Adrenal gland (tissue), 19 donors: Measurements from ENCODE around the gene IER3IP1. TPM values are rescaled to one million over a fixed set of nuclear protein-coding genes. Genes with fewer than 3 reads are reported as not detected.

ENCODE experiments used
- DNase-seq, 7 donors: peaks; one replicate each; pipeline ENCODE4 v3.0.0-alpha.2; 2019 to 2020
- H3K27ac ChIP-seq, 5 donors: fragments of 200-600 bp; sonication (generic) in 4 of 5; 1 replicate in 3 of 5; 2 replicates in 2 of 5; pipeline versions ENCODE4 v1.5.1 to v1.8.0; 2016 to 2020; ENCODE audit warnings: mild to moderate bottlenecking in 1 of 5
- H3K27me3 ChIP-seq: fragments of 200-600 bp; 2 replicates; pipeline ENCODE4 v1.8.0; 2021
- H3K36me3 ChIP-seq, 2 donors: fragments of 200-600 bp; replicated peaks in 1 of 2; 1 replicate in 1 of 2; 2 replicates in 1 of 2; pipeline versions ENCODE4 v1.5.1 to v1.8.0; 2018 to 2022
- H3K4me1 ChIP-seq, 2 donors: fragments of 200-600 bp; replicated peaks in 1 of 2; 1 replicate in 1 of 2; 2 replicates in 1 of 2; pipeline versions ENCODE4 v1.5.1 to v1.8.0; 2018 to 2021
- H3K4me3 ChIP-seq, 4 donors: fragments of 200-600 bp; sonication (generic) in 3 of 4; one replicate each; pipeline ENCODE4 v1.5.1; 2016 to 2018
- H3K9me3 ChIP-seq, 3 donors: fragments of 200-600 bp; sonication (generic) in 1 of 3; replicated peaks in 1 of 3; 1 replicate in 2 of 3; 2 replicates in 1 of 3; pipeline versions ENCODE4 v1.5.1 to v1.8.0; 2016 to 2021
- CTCF ChIP-seq, 6 experiments: fragments of 450-650 bp in 4 of 6; fragments of 200-600 bp in 2 of 6; sonication (generic) in 1 of 6; IDR thresholded peaks; 1 replicate in 5 of 6; 2 replicates in 1 of 6; pipeline versions ENCODE4 v1.5.1 to v1.8.0; 2016 to 2021; ENCODE audit warnings: antibody characterized with exemption in 6 of 6, mild to moderate bottlenecking in 2 of 6, moderate library complexity in 1 of 6
- POLR2A ChIP-seq, 2 donors: fragments of 450-650 bp; IDR thresholded peaks; one replicate each; pipeline ENCODE4 v1.6.1; 2017; ENCODE audit warnings: antibody characterized with exemption in 2 of 2, mild to moderate bottlenecking in 2 of 2, moderate library complexity in 1 of 2
- WGBS, 4 donors: extraction: QIAGEN DNeasy Blood & Tissue Kit in 2 of 4; methylation state at CpG; one replicate each; pipeline versions ENCODE4 v1.1.5 to v1.1.7; 2013 to 2017; 5-methylcytosine and 5-hydroxymethylcytosine counted together
- intact Hi-C, 2 donors: fragments of 100-400 bp; cut with DNase I; formaldehyde crosslinking; loops; one replicate each; pipeline versions ENCODE4 v1.14.1 to v1.15.0; 2022 to 2023
- long read RNA-seq, 10 donors: library from polyadenylated mRNA in 3 of 10; unstranded in 2 of 10; stranded (forward) in 1 of 10; transcript quantifications; one replicate each; pipeline ENCODE4 v2.0.0 and lab custom pipeline, GENCODE V29; 2021 to 2026
- polyA plus RNA-seq, 3 donors: library from polyadenylated mRNA; stranded (reverse); fragments of 200-250 nt in 2 of 3; fragments of 350-450 nt in 1 of 3; fragmentation: Illumina TruSeq in 1 of 3; extraction: RNeasy Lipid Tissue Mini Kit (QIAGEN cat#74804) in 1 of 3; gene quantifications; one replicate each; pipeline ENCODE4 v1.2.3, GENCODE V29; 2013 to 2014
- total RNA-seq, 9 donors: library from RNA; depleted of rRNA in 4 of 9; stranded (reverse); fragments of >200 nt in 4 of 9; fragments of 120-200 nt in 1 of 9; fragmentation: NEBNext Ultra II Directional in 1 of 9; extraction: Animal tissue kit (Norgen Biotek cat#: 25700) in 1 of 9; gene quantifications; one replicate each; pipeline versions ENCODE4 v1.1.0 to v1.2.4, GENCODE V29; 2013 to 2023
- donor health status: healthy with polysubstance abuse.
- donor health status: Bipolar disorder and iron deficiency.
- donor health status: DM: yes; HTN: yes; CAD: no.
- donor health status: DM: no; HTN: no; CAD: no.
- donor health status: DM: no; HTN: no; CAD: no.
- donor health status: DM: yes; HTN: yes; CAD: no.

Gene IER3IP1
- total RNA-seq = 10 to 100 TPM in 7 of 9 donors, 1 to 10 TPM in 2; 5.7 to 30.2 (median 12.4) TPM
- 10 to 100 TPM; 11.1 to 34.5 (median 13.6) TPM for polyA plus RNA-seq
- long read RNA-seq, donor 1, transcript IER3IP1-201 (3 exons, 3,689 nt) = major isoform, 108 of 139 reads
- long read RNA-seq, donor 1, partial matches to known transcripts = 30 of 139 reads
- long read RNA-seq, donor 1, other reads (novel, unspliced or antisense) = 0 of 139 reads
- long read RNA-seq, donor 2, transcript IER3IP1-201 (3 exons, 3,689 nt) = major isoform, 65 of 90 reads
- long read RNA-seq, donor 2, partial matches to known transcripts = 25 of 90 reads
- long read RNA-seq, donor 2, other reads (novel, unspliced or antisense) = 0 of 90 reads
- long read RNA-seq, donor 3, transcript IER3IP1-201 (3 exons, 3,689 nt) = major isoform, 53 of 68 reads
- long read RNA-seq, donor 3, partial matches to known transcripts = 13 of 68 reads
- long read RNA-seq, donor 3, other reads (novel, unspliced or antisense) = 0 of 68 reads
- long read RNA-seq, donor 4, transcript IER3IP1-201 (3 exons, 3,689 nt) = major isoform, 101 of 101 reads
- long read RNA-seq, donor 4, partial matches to known transcripts = 0 of 101 reads
- long read RNA-seq, donor 4, other reads (novel, unspliced or antisense) = 0 of 101 reads
- long read RNA-seq, donor 5, transcript IER3IP1-201 (3 exons, 3,689 nt) = major isoform, 112 of 113 reads
- long read RNA-seq, donor 5, partial matches to known transcripts = 1 of 113 reads
- long read RNA-seq, donor 5, other reads (novel, unspliced or antisense) = 0 of 113 reads
- long read RNA-seq, donor 6, transcript IER3IP1-201 (3 exons, 3,689 nt) = major isoform, 66 of 69 reads
- long read RNA-seq, donor 6, partial matches to known transcripts = 1 of 69 reads
- long read RNA-seq, donor 6, other reads (novel, unspliced or antisense) = 2 of 69 reads
- long read RNA-seq, donor 7, transcript IER3IP1-201 (3 exons, 3,689 nt) = major isoform, 33 of 47 reads
- long read RNA-seq, donor 7, partial matches to known transcripts = 14 of 47 reads
- long read RNA-seq, donor 7, other reads (novel, unspliced or antisense) = 0 of 47 reads
- long read RNA-seq, donor 8, transcript IER3IP1-201 (3 exons, 3,689 nt) = major isoform, 96 of 99 reads
- long read RNA-seq, donor 8, partial matches to known transcripts = 0 of 99 reads
- long read RNA-seq, donor 8, other reads (novel, unspliced or antisense) = 0 of 99 reads
- long read RNA-seq, donor 9, transcript IER3IP1-201 (3 exons, 3,689 nt) = major isoform, 55 of 55 reads
- long read RNA-seq, donor 9, partial matches to known transcripts = 0 of 55 reads
- long read RNA-seq, donor 9, other reads (novel, unspliced or antisense) = 0 of 55 reads
- long read RNA-seq, donor 10, transcript IER3IP1-201 (3 exons, 3,689 nt) = major isoform, 36 of 42 reads
- long read RNA-seq, donor 10, partial matches to known transcripts = 6 of 42 reads
- long read RNA-seq, donor 10, other reads (novel, unspliced or antisense) = 0 of 42 reads

DNA sequence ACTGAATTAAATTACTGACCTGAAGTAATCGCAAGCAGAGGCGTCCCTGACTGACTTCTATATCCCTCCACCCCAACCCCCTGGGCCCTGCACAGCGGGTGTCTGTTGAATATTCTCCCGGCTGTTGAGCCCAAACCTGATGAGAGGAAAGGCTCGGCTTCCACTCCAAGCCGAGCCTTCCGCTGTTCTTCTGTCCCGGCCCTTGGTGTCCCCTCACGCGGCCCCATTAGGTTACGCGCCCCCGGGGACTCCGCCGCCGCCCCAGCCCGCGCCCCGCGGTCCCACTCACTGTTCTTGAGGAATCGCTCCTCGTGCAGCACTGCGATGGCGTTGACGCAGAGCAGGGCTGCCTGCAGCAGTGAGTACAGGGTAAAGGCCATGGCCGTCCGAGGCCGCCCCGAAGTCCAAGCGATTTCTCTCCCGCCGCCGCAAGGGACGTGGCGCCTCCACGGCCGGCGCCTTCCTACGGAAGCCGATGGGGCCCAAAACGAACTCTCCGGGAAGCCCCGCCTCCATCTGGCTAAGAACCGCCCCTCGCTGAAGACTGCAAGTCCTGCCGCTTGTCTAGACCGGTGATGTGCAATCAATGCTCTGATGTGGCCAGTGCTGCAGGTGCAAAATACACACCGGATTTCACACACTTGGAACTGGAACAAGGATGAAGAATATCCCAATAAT, at the start of gene IER3IP1:
Gene IER3IP1 (minus strand): TSS at position 467 of the 678 bp plus-strand sequence. CDS start 87 bp downstream, at position 380.
- Histone ChIP-seq H3K27ac (peak within 1 kb of the TSS; percentile 60 to 88 (median 78)), H3K9me3 (no peaks in the 10 kb centered on the region), H3K4me3 (peak within 1 kb of the TSS; percentile 88 to 96 (median 92)), H3K4me1 (peaks cover 0 to 16% of the 10 kb centered on the region in 2 donors), H3K36me3 (no peaks in the 10 kb centered on the region), H3K27me3 (no peaks in the 10 kb centered on the region)
- TF ChIP-seq CTCF (IDR thresholded peaks at IDR 0.05) = peak in 3 of 6 experiments; percentile 10 to 34 (median 25)
- TF ChIP-seq POLR2A (IDR thresholded peaks at IDR 0.05) = peak; percentile 56 to 77
- DNase-seq = peak; percentile 89 to 95 (median 94)
- intact Hi-C loops = no loop called here
- WGBS, 4 donors = 0 to 1% (median 0%) methylated on average over 9 to 48 of the region's 48 CpGs

GRCh38 chr18:47215554-47216138, 39.5 kb upstream of the IER3IP1 start:
- Histone ChIP-seq H3K36me3 (no peaks in the 10 kb centered on the region), H3K27ac (no peak overlapping the region), H3K9me3 (no peaks in the 10 kb centered on the region), H3K4me1 (no peaks in the 10 kb centered on the region), H3K27me3 (peaks cover 35% of the 10 kb centered on the region), H3K4me3 (no peak overlapping the region)
- WGBS, 4 donors = 0 to 2% (median 1%) methylated on average over 5 of the region's 5 CpGs
- no peak for TF ChIP-seq POLR2A (IDR thresholded peaks at IDR 0.05)
- peak; percentile 15 to 75 (median 60) for TF ChIP-seq CTCF (IDR thresholded peaks at IDR 0.05)
- DNase-seq = peak; percentile 19 to 54 (median 27)
- intact Hi-C loops = no loop called here

DNA sequence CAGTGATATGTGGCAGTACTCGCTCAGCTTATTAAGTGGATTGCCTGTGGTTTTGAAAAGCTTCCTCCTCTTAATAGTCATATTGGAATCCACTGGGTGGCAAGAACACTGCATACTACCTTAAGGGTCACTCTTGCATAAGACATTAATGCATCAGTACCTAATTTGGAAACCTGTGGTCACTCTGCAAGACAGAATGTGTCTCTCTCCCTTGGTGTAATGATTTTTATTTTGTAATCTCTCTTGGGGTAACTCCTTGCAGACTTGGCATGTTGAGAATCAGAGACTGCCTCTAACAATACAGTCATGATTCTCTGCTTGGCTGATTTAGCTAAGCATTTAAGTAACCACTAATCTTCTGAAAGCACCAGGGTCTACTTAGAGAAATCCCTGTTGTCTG, 33.0 kb upstream of the IER3IP1 start:
- Histone ChIP-seq H3K9me3 (no peaks in the 10 kb centered on the region), H3K4me1 (no peaks in the 10 kb centered on the region), H3K36me3 (no peaks in the 10 kb centered on the region), H3K27me3 (peaks cover 32% of the 10 kb centered on the region), H3K27ac (no peak overlapping the region), H3K4me3 (no peak overlapping the region)
- intact Hi-C loops = loop anchor here in 1 of 2 donors (10.0 kb wide), 1 partner anchor 104 kb away; no protein-coding TSS in a partner anchor
- DNase-seq = no peak
- WGBS, 4 donors = 63 to 83% (median 73%) methylated on average over 1 of the region's 1 CpG
- TF ChIP-seq POLR2A (IDR thresholded peaks at IDR 0.05) (no peak), CTCF (IDR thresholded peaks at IDR 0.05) (no peak)
